ENCODE results near the gene DNAJC10.

DNA sequence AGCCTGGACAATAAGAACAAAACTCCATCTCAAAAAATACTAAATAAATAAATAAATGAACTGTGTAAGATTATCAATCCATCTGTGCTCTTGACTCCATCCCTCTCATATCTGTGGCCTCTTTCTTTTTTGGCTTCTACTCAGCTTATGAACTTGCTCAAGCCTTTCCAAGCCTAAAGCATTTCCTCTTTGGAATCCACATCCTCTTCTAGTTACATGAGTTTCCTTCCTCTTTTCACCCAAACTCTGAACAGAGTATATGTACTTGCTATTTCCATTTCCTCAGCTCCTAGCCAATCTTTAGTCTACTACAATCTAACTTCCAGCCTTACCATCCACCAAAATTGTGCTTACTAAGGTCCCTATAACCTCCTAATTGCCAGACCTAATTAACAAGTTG lies 2.5 kb upstream of the DNAJC10 start:
- TF ChIP-seq CTCF (IDR thresholded peaks at IDR 0.05), result no peak
- no peak for TF ChIP-seq POLR2A (IDR thresholded peaks at IDR 0.05)
- TF ChIP-seq POLR2AphosphoS5 (IDR thresholded peaks at IDR 0.05; ENCODE audit: insufficient read depth in 1 of 2, low read depth in 1 of 2), result no peak

Measured in vagina (tissue), 2 donors.